HepG2 (cell line): Measurements from ENCODE around the gene BBOF1. TPM values are rescaled to one million over a fixed set of nuclear protein-coding genes. Genes with fewer than 3 reads are reported as not detected.
"Not testable (repeated sequence)": the region's sequence is repeated elsewhere in the genome, so short reads cannot be mapped to it uniquely, and the experiment has no call there.

Experiments
- ATAC-seq: fragments of 200-7000 bp; cut with Tn5 transposase; 3 replicates; pipeline ENCODE4 v1.9.1; 2020; ENCODE audit warnings: mild to moderate bottlenecking, moderate library complexity
- BruUV-seq: library from RNA; stranded (reverse); fragments of 400-500 nt; replicated peaks from 2 replicates; lab custom pipeline; 2021; lab: Mats Ljungman, UMichigan
- CTCF ChIA-PET: fragments of 300-600 bp; formaldehyde crosslinking; extraction: SDS; loops from one replicate; lab custom pipeline; 2021; ENCODE audit warnings: low total read pairs, inconsistent platforms, low intra/inter-chr PET ratio; lab: Yijun Ruan, JAX
- POLR2A ChIA-PET: fragments of 350-600 bp; sonication (Branson Sonifier 250); formaldehyde crosslinking; loops from one replicate; lab custom pipeline; 2020; ENCODE audit warnings: antibody characterized with exemption, inconsistent platforms; lab: Yijun Ruan, JAX
- DNase-seq: peaks from one replicate; pipeline ENCODE4 v3.0.0-alpha.2; 2015; ENCODE audit warnings: low spot score
- FAIRE-seq: peaks from 3 replicates; lab custom pipeline; 2011; peaks lifted over from hg19 to GRCh38; lab: Jason Lieb, UNC
- H2AFZ ChIP-seq: one replicate; pipeline ENCODE4 v1.6.1; 2011; ENCODE audit warnings: low read length, inconsistent platforms
- H3K27ac ChIP-seq: fragments of 300-600 bp; 3 replicates; pipeline ENCODE4 v1.8.0; 2011; ENCODE audit warnings: mixed run types, mild to moderate bottlenecking, mixed read lengths, low read length, inconsistent platforms; ENCODE audit not compliant: insufficient read depth; ENCODE audit errors: extremely low read length
- H3K27me3 ChIP-seq, 2 experiments: fragments of 200-600 bp in 1 of 2; 2 replicates in 1 of 2; 3 replicates in 1 of 2; pipeline versions ENCODE4 v1.6.0 to v1.8.0; 2011; ENCODE audit warnings: low read length in 2 of 2, mild to moderate bottlenecking in 2 of 2, moderate library complexity in 2 of 2, inconsistent platforms in 1 of 2; ENCODE audit not compliant: insufficient read depth in 2 of 2, control insufficient read depth in 1 of 2
- H3K36me3 ChIP-seq, 2 experiments: fragments of 200-600 bp in 1 of 2; replicated peaks in 1 of 2; 2 replicates in 1 of 2; 3 replicates in 1 of 2; pipeline versions ENCODE4 v1.5.1 to v1.8.0; 2011; ENCODE audit warnings: low read length in 2 of 2, inconsistent platforms in 1 of 2; ENCODE audit not compliant: insufficient read depth in 2 of 2, control insufficient read depth in 1 of 2
- H3K4me1 ChIP-seq: 2 replicates; pipeline ENCODE4 v1.5.1; 2012; ENCODE audit warnings: low read length, inconsistent platforms; ENCODE audit not compliant: insufficient read depth
- H3K4me2 ChIP-seq: 2 replicates; pipeline ENCODE4 v1.6.0; 2011; ENCODE audit warnings: low read depth, low read length, inconsistent platforms
- H3K4me3 ChIP-seq, 3 experiments: fragments of 200-600 bp in 1 of 3; sonication (generic), shearing (Covaris generic) in 1 of 3; replicated peaks in 1 of 3; 2 replicates each; pipeline ENCODE4 v1.5.1; 2011 to 2016; ENCODE audit warnings: low read length in 3 of 3, inconsistent platforms in 2 of 3, low read depth in 2 of 3, mild to moderate bottlenecking in 2 of 3, control low read depth in 1 of 3, mixed read lengths in 1 of 3; ENCODE audit not compliant: insufficient read depth in 1 of 3
- H3K79me2 ChIP-seq: one replicate; pipeline ENCODE4 v1.6.1; 2011; ENCODE audit warnings: low read length, inconsistent platforms; ENCODE audit not compliant: insufficient read depth
- H3K9ac ChIP-seq: 2 replicates; pipeline ENCODE4 v1.6.0; 2011; ENCODE audit warnings: mild to moderate bottlenecking, low read depth, low read length, inconsistent platforms; ENCODE audit not compliant: insufficient read depth
- H3K9me3 ChIP-seq: 2 replicates; pipeline ENCODE4 v1.5.1; 2012; ENCODE audit warnings: mild to moderate bottlenecking, low read length
- H4K20me1 ChIP-seq: 2 replicates; pipeline ENCODE4 v1.6.0; 2011; ENCODE audit warnings: inconsistent platforms, mild to moderate bottlenecking, low read length, moderate library complexity; ENCODE audit not compliant: insufficient read depth
- RAD21 ChIP-seq: fragments of 450-650 bp; formaldehyde crosslinking; IDR thresholded peaks from 2 replicates; pipeline ENCODE4 v1.5.0; 2020; ENCODE audit warnings: mild to moderate bottlenecking
- SMC3 ChIP-seq: IDR thresholded peaks from 2 replicates; pipeline ENCODE4 v1.6.1; 2011; ENCODE audit warnings: low read length, improper control_type of control experiment
- STAG1 ChIP-seq: sonication (generic); formaldehyde crosslinking; IDR thresholded peaks from 2 replicates; pipeline ENCODE4 v1.4.0; 2020; ENCODE audit warnings: missing genetic modification reagents
- WGBS: methylation state at CpG from one replicate; pipeline ENCODE4 v1.1.6; 2017; ENCODE audit warnings: low lambda C conversion rate; 5-methylcytosine and 5-hydroxymethylcytosine counted together
- in situ Hi-C: cut with HindIII; loops from 2 replicates; pipeline ENCODE4 v1.10.0; 2017; ENCODE audit warnings: low pct_unique_long_range_greater_than_20kb; ENCODE audit not compliant: extremely low pct_ligation_motif_present
- intact Hi-C: fragments of 100-400 bp; cut with micrococcal nuclease; formaldehyde crosslinking; loops from one replicate; pipeline ENCODE4 v1.10.0; 2022; ENCODE audit not compliant: unreplicated experiment
- polyA plus RNA-seq, 8 experiments: library from polyadenylated mRNA; depleted of rRNA in 3 of 8; stranded (reverse) in 7 of 8; unstranded in 1 of 8; fragments of >200 nt; fragmentation: Illumina TruSeq in 4 of 8; extraction: Trizol in 4 of 8; gene quantifications; 2 replicates each; pipeline versions ENCODE4 v1.2.1 to v1.2.3, GENCODE V29; 2011 to 2016; ENCODE audit warnings: low read depth in 4 of 8, missing spikeins in 1 of 8, mixed read lengths in 1 of 8; ENCODE audit not compliant: insufficient read depth in 1 of 8
- small RNA-seq, 3 experiments: library from RNA; depleted of rRNA; stranded (forward); fragments of <200 nt; gene quantifications; one replicate each; pipeline ENCODE3, GENCODE V24; 2012; ENCODE audit warnings: low read depth in 2 of 3, low replicate concordance in 1 of 3; ENCODE audit not compliant: insufficient read length in 3 of 3, insufficient read depth in 2 of 3
- total RNA-seq, 5 experiments: library from RNA; depleted of rRNA; stranded (reverse); fragments of >200 nt; fragmentation: Illumina TruSeq; extraction: Trizol; gene quantifications; 2 replicates each; pipeline ENCODE4 v1.2.3, GENCODE V29; 2016; ENCODE audit warnings: low read depth in 1 of 5
- TF ChIP-seq, protein P1 (sequence below): sonication (generic); formaldehyde crosslinking; IDR thresholded peaks from 2 replicates; pipeline ENCODE4 v1.5.0; 2020; ENCODE audit warnings: mild to moderate bottlenecking, missing genetic modification reagents, moderate library complexity

BBOF1 gene
- total and polyA plus RNA-seq, 2 of the 13 experiments (the other 11 are each of a cell fraction or from before 2014, with no cell fraction given): 1.6 to 2.3 TPM

DNA sequence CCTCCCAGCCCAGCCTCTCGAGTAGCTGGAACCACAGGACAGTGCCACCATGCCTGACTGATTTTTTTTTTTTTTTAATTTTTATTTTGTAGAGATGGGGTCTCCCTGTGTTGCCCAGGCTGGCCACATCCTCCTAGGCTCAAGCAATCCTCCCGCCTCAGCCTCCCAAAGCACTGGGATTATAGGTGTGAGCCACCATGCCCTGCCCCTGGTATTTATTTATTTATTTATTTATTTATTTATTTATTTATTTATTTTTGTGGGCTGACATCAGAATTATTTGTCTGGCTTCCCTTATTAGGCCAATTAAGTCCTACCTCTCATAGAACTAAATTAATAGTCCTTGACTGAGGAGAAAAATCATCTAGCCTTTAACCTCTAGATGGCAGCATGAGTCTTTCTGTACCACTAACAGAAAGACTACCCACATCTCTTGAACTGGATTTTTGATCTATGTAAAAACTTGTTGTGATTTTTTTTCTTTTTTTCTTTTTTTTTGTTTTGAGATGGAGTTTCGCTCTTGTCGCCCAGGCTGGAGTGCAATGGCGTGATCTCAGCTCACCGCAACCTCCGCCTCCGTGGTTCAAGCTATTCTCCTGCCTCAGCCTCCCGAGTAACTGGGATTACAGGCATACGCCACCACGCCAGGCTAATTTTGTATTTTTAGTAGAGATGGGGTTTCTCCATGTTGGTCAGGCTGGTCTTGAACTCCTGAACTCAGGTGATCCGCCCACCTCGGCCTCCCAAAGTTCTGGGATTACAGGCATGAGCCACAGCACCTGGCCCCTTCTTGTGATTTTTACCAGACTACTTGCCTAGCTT is 92.5 kb downstream of the BBOF1 start:
- DNase-seq (peak; percentile 48), ATAC-seq (peak; percentile 63)
- intact Hi-C loops: loop anchor here (1.0 kb wide), 2 partner anchors 140 to 146 kb away; no protein-coding TSS in a partner anchor
- H3K4me2 ChIP-seq, H4K20me1 ChIP-seq, FAIRE-seq, H3K9ac ChIP-seq, H3K27ac ChIP-seq, H3K27me3 ChIP-seq, POLR2A ChIA-PET, H3K9me3 ChIP-seq, H2AFZ ChIP-seq, H3K4me1 ChIP-seq, BruUV-seq, H3K4me3 ChIP-seq, H3K79me2 ChIP-seq: not testable (repeated sequence)
- TF ChIP-seq, protein P1, sequence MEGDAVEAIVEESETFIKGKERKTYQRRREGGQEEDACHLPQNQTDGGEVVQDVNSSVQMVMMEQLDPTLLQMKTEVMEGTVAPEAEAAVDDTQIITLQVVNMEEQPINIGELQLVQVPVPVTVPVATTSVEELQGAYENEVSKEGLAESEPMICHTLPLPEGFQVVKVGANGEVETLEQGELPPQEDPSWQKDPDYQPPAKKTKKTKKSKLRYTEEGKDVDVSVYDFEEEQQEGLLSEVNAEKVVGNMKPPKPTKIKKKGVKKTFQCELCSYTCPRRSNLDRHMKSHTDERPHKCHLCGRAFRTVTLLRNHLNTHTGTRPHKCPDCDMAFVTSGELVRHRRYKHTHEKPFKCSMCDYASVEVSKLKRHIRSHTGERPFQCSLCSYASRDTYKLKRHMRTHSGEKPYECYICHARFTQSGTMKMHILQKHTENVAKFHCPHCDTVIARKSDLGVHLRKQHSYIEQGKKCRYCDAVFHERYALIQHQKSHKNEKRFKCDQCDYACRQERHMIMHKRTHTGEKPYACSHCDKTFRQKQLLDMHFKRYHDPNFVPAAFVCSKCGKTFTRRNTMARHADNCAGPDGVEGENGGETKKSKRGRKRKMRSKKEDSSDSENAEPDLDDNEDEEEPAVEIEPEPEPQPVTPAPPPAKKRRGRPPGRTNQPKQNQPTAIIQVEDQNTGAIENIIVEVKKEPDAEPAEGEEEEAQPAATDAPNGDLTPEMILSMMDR (CRISPR knock-in tag): peak; percentile 65
- TF ChIP-seq RAD21 (CRISPR knock-in tag) (peak; percentile 64), STAG1 (CRISPR knock-in tag) (peak; percentile 69), SMC3 (peak; percentile 37; the same call in 1 of the 2 replicates)
- in situ Hi-C loops: loop anchor here (5.0 kb wide), 1 partner anchor 141 kb away; no protein-coding TSS in a partner anchor
- WGBS: 97% methylated on average over 13 of the region's 13 CpGs
- H3K36me3 ChIP-seq: peaks cover 3 to 10% of the 10 kb centered on the region in 2 experiments; a peak in 3 of 5 replicates
- CTCF ChIA-PET: interaction anchor here (0.8 to 2.5 kb wide), 4 partner anchors 106 to 146 kb away, joined by 3 to 23 read pairs (median 13); no protein-coding TSS in a partner anchor

Small RNA genes lying within 50 kb of the gene (small RNA-seq; reads per million reads assigned to genes)
- 0 reads per million in 3 experiments for gene AC005480.2

Other genes starting within 250 kb of the BBOF1 start
- gene PTGR2, start 167.5 kb upstream of the BBOF1 start, total RNA-seq (2016; rRNA removed; fragmentation: Illumina TruSeq; extraction: Trizol): 4.3 and 5.1 TPM in 2 replicates
- 3.0 and 3.3 TPM in 2 replicates for gene PTGR2, start 167.5 kb upstream of the BBOF1 start, polyA plus RNA-seq (2011; rRNA removed)
- 44.3 and 55.2 TPM in 2 replicates for gene ZNF410, start 132.5 kb upstream of the BBOF1 start, total RNA-seq (2016; rRNA removed; fragmentation: Illumina TruSeq; extraction: Trizol)
- gene ZNF410, start 132.5 kb upstream of the BBOF1 start, polyA plus RNA-seq (2011; rRNA removed): 16.7 and 19.2 TPM in 2 replicates
- 1.6 and 2.0 TPM in 2 replicates for gene FAM161B, start 69.3 kb upstream of the BBOF1 start, total RNA-seq (2016; rRNA removed; fragmentation: Illumina TruSeq; extraction: Trizol)
- 1.6 and 2.0 TPM in 2 replicates for gene FAM161B, start 69.3 kb upstream of the BBOF1 start, polyA plus RNA-seq (2011; rRNA removed)
- gene COQ6, start 69.0 kb upstream of the BBOF1 start, total RNA-seq (2016; rRNA removed; fragmentation: Illumina TruSeq; extraction: Trizol): 18.1 and 18.9 TPM in 2 replicates
- gene COQ6, start 69.0 kb upstream of the BBOF1 start, polyA plus RNA-seq (2011; rRNA removed): 33.1 and 34.7 TPM in 2 replicates
- gene ENTPD5, start 61 bp upstream of the BBOF1 start, total RNA-seq (2016; rRNA removed; fragmentation: Illumina TruSeq; extraction: Trizol): 20.6 and 33.8 TPM in 2 replicates
- 43.3 and 58.7 TPM in 2 replicates for gene ENTPD5, start 61 bp upstream of the BBOF1 start, polyA plus RNA-seq (2011; rRNA removed)
- gene ALDH6A1, start 65.1 kb downstream of the BBOF1 start, total RNA-seq (2016; rRNA removed; fragmentation: Illumina TruSeq; extraction: Trizol): 49.9 and 71.6 TPM in 2 replicates
- 18.5 and 26.9 TPM in 2 replicates for gene ALDH6A1, start 65.1 kb downstream of the BBOF1 start, polyA plus RNA-seq (2011; rRNA removed)
- 23.3 and 30.8 TPM in 2 replicates for gene LIN52, start 65.6 kb downstream of the BBOF1 start, total RNA-seq (2016; rRNA removed; fragmentation: Illumina TruSeq; extraction: Trizol)
- gene LIN52, start 65.6 kb downstream of the BBOF1 start, polyA plus RNA-seq (2011; rRNA removed): 8.8 and 11.4 TPM in 2 replicates
- not detected in 2 replicates for gene VSX2, start 220.1 kb downstream of the BBOF1 start, total RNA-seq (2016; rRNA removed; fragmentation: Illumina TruSeq; extraction: Trizol)
- gene VSX2, start 220.1 kb downstream of the BBOF1 start, polyA plus RNA-seq (2011; rRNA removed): 0.03 and 0.05 TPM in 2 replicates